Caki2 (cell line): ENCODE measurements around the gene TMED9. TPM values are rescaled to one million over a fixed set of nuclear protein-coding genes. Genes with fewer than 3 reads are reported as not detected.

ENCODE experiments used
- DNase-seq: peaks from one replicate; pipeline ENCODE4 v3.0.0-alpha.2; 2015; ENCODE audit warnings: low read depth
- in situ Hi-C: cut with HindIII; loops from 2 replicates; pipeline ENCODE4 v1.10.0; 2016; ENCODE audit warnings: low sequenced_read_pairs, low pct_unique_long_range_greater_than_20kb, mixed read lengths
- total RNA-seq: library from RNA; depleted of rRNA; stranded (reverse); fragments of >200 nt; shearing (Covaris generic); gene quantifications from 2 replicates; pipeline ENCODE4 v1.2.3, GENCODE V29; 2014; ENCODE audit warnings: low replicate concordance

The TMED9 gene
- total RNA-seq, 1 experiment from 2014 or later, result 291 TPM

GRCh38 chr5:177569894-177570293 lies 22.1 kb upstream of the TMED9 start:
- no peak for DNase-seq
- in situ Hi-C loops, result no loop called here

GRCh38 chr5:177575488-177575887 lies 16.5 kb upstream of the TMED9 start:
- DNase-seq, result no peak
- in situ Hi-C loops, result no loop called here

GRCh38 chr5:177576169-177576568 lies 15.8 kb upstream of the TMED9 start:
- in situ Hi-C loops, result no loop called here

GRCh38 chr5:177578316-177578715 lies 13.7 kb upstream of the TMED9 start:
- in situ Hi-C loops, result no loop called here
- DNase-seq, result no peak

More at GRCh38 chr5:177576169-177576568, 15.8 kb upstream of the TMED9 start:
- DNase-seq, result no peak

GRCh38 chr5:177588413-177588909 lies 3.5 kb upstream of the TMED9 start:
- DNase-seq, result no peak
- in situ Hi-C loops, result no loop called here

- in situ Hi-C loops, result no loop called here
- no peak for DNase-seq
Measured at GRCh38 chr5:177590406-177590805, 1.6 kb upstream of the TMED9 start.

- in situ Hi-C loops, result no loop called here
- DNase-seq, result no peak
Measured at GRCh38 chr5:177591690-177592009, 353 bp upstream of the TMED9 start.

- in situ Hi-C loops, result no loop called here
- DNase-seq, result no peak
Measured at GRCh38 chr5:177592905-177593304, 902 bp downstream of the TMED9 start.

- in situ Hi-C loops, result no loop called here
- no peak for DNase-seq
Measured at GRCh38 chr5:177593511-177593910, 1.5 kb downstream of the TMED9 start.

- in situ Hi-C loops, result no loop called here
- DNase-seq, result no peak
Measured at GRCh38 chr5:177594071-177594470, 2.1 kb downstream of the TMED9 start.

GRCh38 chr5:177595026-177595585 lies 3.1 kb downstream of the TMED9 start:
- in situ Hi-C loops, result no loop called here

GRCh38 chr5:177595991-177596774 lies 4.2 kb downstream of the TMED9 start:
- in situ Hi-C loops, result no loop called here
- DNase-seq, result no peak

More at GRCh38 chr5:177595026-177595585, 3.1 kb downstream of the TMED9 start:
- DNase-seq, result no peak

- DNase-seq, result no peak
- in situ Hi-C loops, result no loop called here
Measured at GRCh38 chr5:177596775-177597238, 4.8 kb downstream of the TMED9 start.

GRCh38 chr5:177598477-177598876 lies 6.5 kb downstream of the TMED9 start:
- in situ Hi-C loops, result no loop called here
- DNase-seq, result no peak

GRCh38 chr5:177599731-177600507 lies 7.9 kb downstream of the TMED9 start, which contains the start of gene B4GALT7:
B4GALT7 (plus strand) TSS chr5:177600132; CDS start chr5:177600211, 79 bp downstream.
- in situ Hi-C loops, result no loop called here
- DNase-seq, result peak; percentile 85

GRCh38 chr5:177600508-177601018 lies 8.6 kb downstream of the TMED9 start:
- DNase-seq, result no peak
- in situ Hi-C loops, result no loop called here

GRCh38 chr5:177601126-177601525 lies 9.1 kb downstream of the TMED9 start:
- no peak for DNase-seq
- in situ Hi-C loops, result no loop called here

- no peak for DNase-seq
- in situ Hi-C loops, result no loop called here
Measured at GRCh38 chr5:177601577-177602457, 9.8 kb downstream of the TMED9 start.
